Measurements from ENCODE around the gene KIF26B. TPM values are rescaled to one million over a fixed set of nuclear protein-coding genes. Genes with fewer than 3 reads are reported as not detected.

The KIF26B gene
- total and polyA plus RNA-seq, 7 donors = 0.01 to 0.32 (median 0.06) TPM

- H3K4me3 ChIP-seq = no peak overlapping the region
- H3K27ac ChIP-seq = no peak overlapping the region
- no peak for DNase-seq
- H3K36me3 ChIP-seq (ENCODE audit: insufficient read depth in 1 of 2, low read depth in 1 of 2) = no peaks in the 10 kb centered on the region
- WGBS, 3 donors = 78 to 82% (median 79%) methylated on average over 10 of the region's 10 CpGs
- intact Hi-C loops (cut with DNase I) = no loop called here
- no peaks in the 10 kb centered on the region for H3K27me3 ChIP-seq (ENCODE audit: insufficient read depth in 3 of 3, low read length in 2 of 3)
- no peak for ATAC-seq
- H3K9me3 ChIP-seq = no peaks in the 10 kb centered on the region
- TF ChIP-seq, protein P1, sequence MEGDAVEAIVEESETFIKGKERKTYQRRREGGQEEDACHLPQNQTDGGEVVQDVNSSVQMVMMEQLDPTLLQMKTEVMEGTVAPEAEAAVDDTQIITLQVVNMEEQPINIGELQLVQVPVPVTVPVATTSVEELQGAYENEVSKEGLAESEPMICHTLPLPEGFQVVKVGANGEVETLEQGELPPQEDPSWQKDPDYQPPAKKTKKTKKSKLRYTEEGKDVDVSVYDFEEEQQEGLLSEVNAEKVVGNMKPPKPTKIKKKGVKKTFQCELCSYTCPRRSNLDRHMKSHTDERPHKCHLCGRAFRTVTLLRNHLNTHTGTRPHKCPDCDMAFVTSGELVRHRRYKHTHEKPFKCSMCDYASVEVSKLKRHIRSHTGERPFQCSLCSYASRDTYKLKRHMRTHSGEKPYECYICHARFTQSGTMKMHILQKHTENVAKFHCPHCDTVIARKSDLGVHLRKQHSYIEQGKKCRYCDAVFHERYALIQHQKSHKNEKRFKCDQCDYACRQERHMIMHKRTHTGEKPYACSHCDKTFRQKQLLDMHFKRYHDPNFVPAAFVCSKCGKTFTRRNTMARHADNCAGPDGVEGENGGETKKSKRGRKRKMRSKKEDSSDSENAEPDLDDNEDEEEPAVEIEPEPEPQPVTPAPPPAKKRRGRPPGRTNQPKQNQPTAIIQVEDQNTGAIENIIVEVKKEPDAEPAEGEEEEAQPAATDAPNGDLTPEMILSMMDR (IDR thresholded peaks at IDR 0.05) = no peak
- no peaks in the 10 kb centered on the region for H3K4me1 ChIP-seq
Measured at GRCh38 chr1:245337829-245338484, 183.2 kb downstream of the KIF26B start.

- Histone ChIP-seq H3K27ac (no peak overlapping the region), H3K4me1 (no peaks in the 10 kb centered on the region), H3K36me3 (ENCODE audit: insufficient read depth in 1 of 2, low read depth in 1 of 2) (no peaks in the 10 kb centered on the region), H3K27me3 (ENCODE audit: insufficient read depth in 3 of 3, low read length in 2 of 3) (no peaks in the 10 kb centered on the region), H3K9me3 (no peaks in the 10 kb centered on the region), H3K4me3 (no peak overlapping the region)
- DNase-seq = no peak
- 83 to 87% (median 85%) methylated on average over 5 of the region's 5 CpGs for WGBS, 3 donors
- ATAC-seq = no peak
- TF ChIP-seq, protein P1 (IDR thresholded peaks at IDR 0.05) = no peak
- intact Hi-C loops (cut with DNase I) = no loop called here
Measured at GRCh38 chr1:245338485-245338877, 183.7 kb downstream of the KIF26B start.

DNA sequence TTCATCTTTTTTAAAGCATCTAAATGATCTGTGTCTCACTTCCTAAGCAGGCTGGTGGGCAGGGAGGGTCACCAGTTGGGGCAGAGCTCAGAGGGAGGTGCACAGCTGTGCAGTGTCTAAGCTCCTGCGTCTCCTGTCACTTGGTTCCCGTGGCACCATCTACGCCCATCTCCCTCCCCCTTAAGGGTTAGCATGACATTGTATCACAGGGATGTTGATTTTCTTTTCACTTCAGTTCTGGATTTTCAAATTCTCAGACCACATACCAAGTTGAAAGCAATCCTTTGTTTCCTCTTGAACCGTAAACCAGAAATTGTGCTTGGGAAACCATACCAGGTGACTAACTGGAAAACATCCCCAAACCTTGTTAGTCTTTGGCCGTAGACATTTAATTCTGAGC is 187.0 kb downstream of the KIF26B start:
- H3K4me1 ChIP-seq = no peaks in the 10 kb centered on the region
- no peak overlapping the region for H3K27ac ChIP-seq
- H3K36me3 ChIP-seq (ENCODE audit: insufficient read depth in 1 of 2, low read depth in 1 of 2) = no peaks in the 10 kb centered on the region
- intact Hi-C loops (cut with DNase I) = no loop called here
- H3K27me3 ChIP-seq (ENCODE audit: insufficient read depth in 3 of 3, low read length in 2 of 3) = peaks cover 0 to 3% (median 0%) of the 10 kb centered on the region in 3 donors
- 56 to 62% (median 59%) methylated on average over 5 of the region's 5 CpGs for WGBS, 3 donors
- ATAC-seq (no peak), DNase-seq (no peak)
- H3K9me3 ChIP-seq = no peaks in the 10 kb centered on the region
- H3K4me3 ChIP-seq = no peak overlapping the region
- TF ChIP-seq, protein P1 (IDR thresholded peaks at IDR 0.05) = no peak

DNA sequence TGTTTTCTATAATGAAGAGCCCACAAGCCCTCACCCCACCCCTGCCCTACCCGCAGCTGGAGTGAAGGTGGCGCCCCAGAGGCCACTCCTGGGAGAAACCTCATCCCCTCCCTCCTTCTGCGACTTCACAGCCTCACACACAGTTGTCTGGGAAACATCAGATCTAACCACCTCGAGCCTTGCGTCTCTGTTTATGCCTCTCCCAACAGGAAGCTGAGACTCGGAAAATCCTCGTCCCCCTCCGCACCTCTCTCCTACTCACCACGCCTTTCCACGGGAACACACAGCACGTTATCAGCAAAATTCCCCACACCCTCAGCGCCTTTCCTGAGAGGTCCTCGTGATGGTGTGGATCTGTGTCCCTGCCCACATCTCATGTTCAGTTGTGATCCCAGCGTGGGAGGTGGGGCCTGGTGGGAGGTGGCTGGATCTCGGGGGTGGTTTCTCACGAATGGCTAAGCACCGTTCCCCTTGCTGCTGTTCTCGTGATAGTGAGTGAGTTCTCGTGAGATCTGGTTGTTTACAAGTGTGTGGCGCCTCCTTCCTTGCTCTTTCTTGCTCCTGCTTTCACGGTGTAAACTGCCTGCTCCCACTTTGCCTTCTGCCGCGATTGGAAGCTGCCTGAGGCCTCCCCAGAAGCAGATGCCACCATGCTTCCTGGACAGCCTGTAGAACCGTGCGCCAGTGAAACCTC is 190.6 kb downstream of the KIF26B start:
- WGBS, 3 donors = 76 to 77% (median 77%) methylated on average over 25 of the region's 25 CpGs
- Histone ChIP-seq H3K4me3 (no peak overlapping the region), H3K36me3 (ENCODE audit: insufficient read depth in 1 of 2, low read depth in 1 of 2) (no peaks in the 10 kb centered on the region), H3K4me1 (no peaks in the 10 kb centered on the region), H3K27me3 (ENCODE audit: insufficient read depth in 3 of 3, low read length in 2 of 3) (peaks cover 0 to 3% (median 0%) of the 10 kb centered on the region in 3 donors), H3K27ac (no peak overlapping the region), H3K9me3 (no peaks in the 10 kb centered on the region)
- intact Hi-C loops (cut with DNase I) = no loop called here
- ATAC-seq (no peak), DNase-seq (no peak)
- TF ChIP-seq, protein P1 (IDR thresholded peaks at IDR 0.05) = no peak
